HG03103 (cell line): ENCODE data around the gene USP50.
"Not testable (repeated sequence)": the region's sequence is repeated elsewhere in the genome, so short reads cannot be mapped to it uniquely, and the experiment has no call there.

ENCODE experiments used
- ATAC-seq: cut with Tn5 transposase; IDR thresholded peaks from one replicate; pipeline ENCODE4 v1.9.1; 2021; ENCODE audit warnings: low read depth; ENCODE audit not compliant: unreplicated experiment

USP50 gene

GRCh38 chr15:50505656-50506055 lies 40.8 kb downstream of the USP50 start:
- ATAC-seq, result not testable (repeated sequence)

GRCh38 chr15:50503144-50503543 lies 43.3 kb downstream of the USP50 start:
- no peak for ATAC-seq

- ATAC-seq, result no peak
Observed at GRCh38 chr15:50501815-50502214, 44.7 kb downstream of the USP50 start.

GRCh38 chr15:50500352-50500751 lies 46.1 kb downstream of the USP50 start:
- no peak for ATAC-seq

DNA sequence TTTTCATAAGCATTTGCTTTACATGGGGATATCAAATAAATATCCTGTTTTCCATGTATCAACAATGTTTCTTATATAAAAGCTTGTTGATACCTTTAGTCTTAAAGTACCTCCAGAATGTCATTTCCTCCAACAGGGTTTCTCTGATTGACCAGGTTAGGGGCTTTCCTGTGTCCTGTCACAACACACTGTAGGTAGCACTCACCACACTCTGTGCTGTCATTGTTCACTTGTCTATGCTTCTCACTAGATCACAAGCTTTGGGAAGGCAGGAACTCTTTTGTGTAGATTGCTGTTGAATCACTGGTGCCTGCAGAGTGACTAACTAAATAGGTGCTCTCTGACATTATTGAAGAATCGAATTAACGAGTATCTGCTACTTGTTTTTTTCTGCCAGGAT lies 49.8 kb downstream of the USP50 start:
- ATAC-seq, result no peak

- not testable (repeated sequence) for ATAC-seq
Observed at GRCh38 chr15:50494547-50494946, 51.9 kb downstream of the USP50 start.

GRCh38 chr15:50493625-50494024 lies 52.8 kb downstream of the USP50 start:
- ATAC-seq, result no peak

DNA sequence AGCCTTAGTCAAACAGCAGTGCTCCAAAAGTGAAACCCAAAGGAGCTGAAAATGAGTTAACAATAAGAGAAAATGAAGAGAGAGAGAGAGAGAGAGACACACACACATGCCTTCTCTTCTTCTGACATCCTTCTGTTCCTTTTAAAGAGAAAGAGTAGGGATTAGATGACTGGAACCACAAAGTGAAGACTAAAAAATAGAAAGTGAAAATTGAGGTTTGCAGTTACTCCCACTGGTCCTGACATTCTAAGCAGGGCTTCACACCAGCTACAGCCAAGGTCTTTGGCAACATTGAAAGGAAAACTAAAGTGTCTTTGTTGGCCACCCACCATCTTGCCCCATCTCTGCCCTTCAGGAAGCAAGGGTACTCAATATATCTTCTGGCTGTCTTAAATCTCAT lies 59.2 kb downstream of the USP50 start:
- ATAC-seq, result no peak

- no peak for ATAC-seq
Observed at GRCh38 chr15:50485389-50485788, 61.1 kb downstream of the USP50 start.

- no peak for ATAC-seq
Observed at GRCh38 chr15:50484781-50485180, 61.7 kb downstream of the USP50 start.

- ATAC-seq, result no peak
Observed at GRCh38 chr15:50476143-50476542, 70.3 kb downstream of the USP50 start.

- ATAC-seq, result no peak
Observed at GRCh38 chr15:50471072-50471471, 75.4 kb downstream of the USP50 start.

DNA sequence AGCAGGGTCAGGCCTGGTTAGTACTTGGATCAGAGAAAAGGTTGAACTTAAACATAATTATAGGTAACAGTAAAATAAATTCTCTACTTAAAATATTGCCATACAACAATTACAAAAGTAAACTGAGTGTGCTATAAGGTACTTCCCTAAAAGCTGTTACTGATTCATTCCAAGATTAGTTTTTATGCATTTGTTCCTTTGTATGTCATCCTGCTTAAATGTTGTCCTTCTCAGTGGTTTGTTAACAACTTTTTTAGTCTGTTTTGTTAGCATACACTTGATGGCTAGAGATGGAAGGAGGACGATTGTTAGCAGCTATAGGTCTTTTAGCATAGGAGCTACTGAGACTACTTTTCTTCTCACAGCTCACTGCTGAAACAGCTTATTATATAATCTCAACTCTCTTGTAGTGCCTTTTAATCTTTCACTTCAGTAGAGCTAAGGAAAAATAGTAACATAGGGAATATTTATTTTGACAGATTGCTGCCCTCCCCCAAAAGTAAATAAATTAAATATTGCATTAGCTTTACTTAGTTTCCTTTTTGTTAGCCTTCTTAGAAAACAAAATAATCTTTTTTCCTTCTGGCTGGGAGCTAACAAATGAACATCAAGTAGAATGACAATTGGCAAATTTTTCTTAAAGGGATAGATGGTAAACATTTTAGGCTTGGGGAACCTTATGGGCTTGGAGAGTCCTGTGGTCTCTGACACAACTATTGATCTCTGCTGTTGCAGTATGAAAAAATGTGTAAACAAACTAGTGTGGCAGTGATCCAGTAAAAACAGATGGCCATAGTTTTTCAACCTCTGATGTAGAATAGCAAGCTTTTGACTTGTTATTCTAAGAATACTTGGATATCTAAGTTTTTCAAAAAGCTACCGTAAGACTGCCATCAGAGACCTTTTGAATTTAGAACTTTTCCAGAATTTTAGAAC lies 82.8 kb downstream of the USP50 start:
- ATAC-seq, result no peak

DNA sequence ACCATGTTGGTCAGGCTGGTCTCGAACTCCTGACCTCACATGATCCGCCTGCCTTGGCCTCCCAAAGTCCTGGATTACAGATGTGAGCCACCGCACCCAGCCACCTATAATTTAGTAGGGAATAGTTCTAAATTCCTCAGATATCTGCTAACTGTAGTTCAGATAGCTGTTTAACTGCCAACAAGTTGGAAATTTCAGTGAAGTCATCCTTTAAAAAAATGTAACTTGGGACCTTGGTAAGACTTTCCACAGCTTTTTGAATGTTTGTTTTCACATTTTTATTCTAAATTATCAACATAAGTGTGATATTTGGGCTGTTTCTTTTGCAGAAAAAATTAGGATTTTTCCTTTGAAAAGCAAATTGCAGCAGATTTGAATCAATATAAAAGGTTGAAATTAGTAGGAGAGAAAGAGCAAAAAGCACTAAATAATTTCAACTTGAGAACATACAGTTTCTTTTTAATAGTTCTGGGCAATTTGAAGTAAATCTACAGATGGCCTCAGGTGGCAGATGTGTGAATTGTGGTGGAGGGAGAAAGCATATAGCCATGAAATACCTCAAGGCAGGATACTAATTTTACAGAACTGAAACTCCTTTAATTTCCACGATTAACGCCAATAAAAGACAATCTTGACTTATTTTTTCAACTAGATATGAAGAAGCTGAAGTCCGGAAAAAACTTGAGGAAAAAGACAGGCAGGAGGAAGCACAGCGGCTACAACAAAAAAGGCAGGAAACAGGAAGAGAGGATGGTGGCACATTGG lies 87.9 kb downstream of the USP50 start:
- no peak for ATAC-seq

GRCh38 chr15:50452927-50453326 lies 93.5 kb downstream of the USP50 start:
- ATAC-seq, result no peak
